ENCODE measurements around the gene CYP24A1. TPM values are rescaled to one million over a fixed set of nuclear protein-coding genes. Genes with fewer than 3 reads are reported as not detected.

Gene CYP24A1
- total RNA-seq, result 0.29 and 0.66 TPM in 2 replicates

DNA sequence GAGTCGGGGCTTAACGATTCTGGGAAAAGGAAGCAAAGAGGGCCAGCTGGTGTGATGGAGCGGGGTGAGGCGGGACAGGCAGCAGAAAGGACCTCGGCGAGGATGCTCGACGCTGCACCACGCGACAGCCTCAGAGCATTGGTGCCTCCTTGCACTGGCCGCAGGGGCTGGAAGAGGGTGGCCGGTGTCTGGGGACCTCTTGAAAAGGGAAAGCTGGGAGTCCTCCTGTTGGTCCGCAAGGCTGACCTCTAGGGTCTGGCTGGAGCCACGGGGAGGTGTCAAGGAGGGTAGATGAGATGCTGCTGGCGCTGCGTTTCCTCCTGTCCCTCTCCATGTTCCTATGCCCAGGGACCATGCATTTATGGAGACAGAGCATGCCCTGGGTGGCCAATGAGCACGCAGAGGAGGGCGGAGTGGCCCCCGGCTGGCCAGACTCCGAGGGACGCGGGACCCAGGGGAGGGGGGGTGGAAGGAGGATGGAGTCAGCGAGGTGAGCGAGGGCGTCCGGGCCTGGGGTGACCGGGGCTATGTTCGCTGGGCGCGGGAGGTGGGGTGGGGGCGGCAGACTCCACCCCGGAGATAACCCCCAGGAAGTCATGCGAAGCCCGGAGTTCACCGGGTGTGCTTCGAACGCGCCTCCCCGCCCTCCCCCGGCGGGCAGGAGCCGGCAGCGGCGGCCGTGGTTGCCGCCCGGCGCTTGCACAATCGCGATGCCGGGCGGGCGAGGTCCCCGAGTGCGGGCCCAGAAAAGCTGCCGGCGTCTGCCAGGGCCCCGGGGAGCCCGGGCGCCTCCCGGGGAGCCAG lies at the start of gene CYP24A1:
TSS of gene CYP24A1 (minus strand) at position 334 of the 804 bp plus-strand sequence. CDS start 407 bp downstream, outside the sequence.

DNA sequence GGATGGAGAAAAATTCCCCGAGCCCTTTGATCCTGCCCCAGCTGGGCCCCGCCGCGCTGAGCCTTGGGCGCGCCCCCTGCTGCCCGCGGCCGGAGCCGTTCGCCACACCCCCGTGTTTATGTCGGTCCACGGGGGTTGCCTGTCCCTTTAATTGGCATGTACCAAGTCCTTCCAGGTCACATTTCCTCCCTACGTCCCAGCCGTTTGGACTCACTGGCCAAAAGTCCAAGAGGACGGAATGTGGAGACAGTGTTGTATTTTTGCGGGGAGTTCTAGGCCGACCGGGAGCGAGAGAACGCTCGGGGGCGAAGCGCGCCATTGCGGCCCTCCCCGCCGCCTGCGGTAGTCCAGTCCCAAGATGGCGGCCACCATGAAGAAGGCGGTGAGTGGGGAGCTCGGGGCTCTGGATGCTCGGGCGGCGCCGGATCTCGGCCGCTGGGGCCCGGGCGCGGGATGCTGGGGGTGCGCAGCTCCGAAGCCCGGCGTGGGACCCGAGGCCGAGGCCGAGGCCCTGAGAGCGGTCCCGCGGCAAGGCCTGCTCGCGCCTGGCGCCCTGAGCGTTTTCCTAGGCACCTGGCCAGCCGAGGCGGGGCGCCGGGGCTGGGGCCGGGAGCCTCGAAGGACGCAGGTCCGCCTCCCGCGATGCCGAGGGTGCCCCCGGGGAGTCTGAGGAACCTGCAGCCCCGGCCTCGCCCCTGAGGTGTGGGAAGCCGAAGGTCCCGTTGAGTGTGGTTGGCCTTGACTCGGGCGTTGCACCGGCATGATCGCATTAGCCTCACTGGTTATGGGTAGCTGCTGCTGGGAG lies 34.2 kb upstream of the CYP24A1 start, which contains the start of gene PFDN4:
TSS of gene PFDN4 (plus strand) at position 345 of the 805 bp plus-strand sequence. CDS start at position 359, 14 bp downstream.

Other genes starting within 250 kb of the CYP24A1 start
- gene BCAS1, start 103.4 kb downstream of the CYP24A1 start, total RNA-seq, result under 0.01 TPM in 1 of 2 replicates, not detected in the other
- gene PFDN4, start 34.1 kb upstream of the CYP24A1 start, total RNA-seq, result 71.7 and 279 TPM in 2 replicates

Measured in placental pericyte (primary cell).